ENCODE measurements around the gene PFKFB4. TPM values are rescaled to one million over a fixed set of nuclear protein-coding genes. Genes with fewer than 3 reads are reported as not detected.

The PFKFB4 gene
- polyA plus RNA-seq, 1 of the 3 experiments (the other 2 are of a cell fraction), result 5.7 TPM

DNA sequence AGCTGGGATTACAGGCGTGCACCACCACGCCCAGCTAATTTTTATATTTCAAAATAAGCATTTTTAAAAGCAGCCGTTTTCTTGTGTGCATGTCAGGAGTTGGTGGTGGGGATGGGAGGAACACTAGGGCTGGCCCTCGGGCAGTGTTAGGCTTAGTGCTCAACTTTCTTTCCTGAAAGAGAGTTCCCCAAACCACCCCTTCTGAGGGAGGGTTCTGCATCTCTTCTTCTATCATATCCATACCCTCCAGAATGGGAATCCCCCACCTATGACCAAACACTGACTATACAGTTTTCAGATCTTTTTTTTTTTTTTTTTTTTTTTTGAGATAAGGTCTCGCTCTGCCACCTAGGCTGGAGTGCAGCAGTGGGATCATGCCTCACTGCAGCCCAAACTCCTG is 12.5 kb downstream of the PFKFB4 start:
- Histone ChIP-seq H4K20me1 (ENCODE audit: insufficient read depth) (no peaks in the 10 kb centered on the region), H3K9me3 (no peaks in the 10 kb centered on the region), H3K9ac (no peak overlapping the region), H3K79me2 (ENCODE audit: insufficient read depth) (no peaks in the 10 kb centered on the region), H3K27ac (ENCODE audit: low read depth in 2 of 2, low read length in 1 of 2) (no peak overlapping the region), H3K4me1 (ENCODE audit: control insufficient read depth in 1 of 2, insufficient read depth in 2 of 2, low read depth in 1 of 2, low read length in 1 of 2) (peaks cover 0 to 16% of the 10 kb centered on the region in 2 experiments; a peak in 1 of 4 replicates), H3K27me3 (ENCODE audit: insufficient read depth) (no peaks in the 10 kb centered on the region), H3K4me3 (ENCODE audit: low read depth in 2 of 2, low read length in 1 of 2) (no peak overlapping the region), H2AFZ (ENCODE audit: low read depth) (no peak overlapping the region), H3K36me3 (replicated peaks in 1 of 2; ENCODE audit: control insufficient read depth in 1 of 2, insufficient read depth in 2 of 2, low read length in 1 of 2) (peaks cover 7 to 9% of the 10 kb centered on the region in 2 experiments), H3K4me2 (no peak overlapping the region), H3K9me2 (no peaks in the 10 kb centered on the region), H3F3A (replicated peaks; ENCODE audit: insufficient read depth) (no peaks in the 10 kb centered on the region)
- DNase-seq, result no peak
- POLR2A ChIA-PET, result no interaction called here
- CTCF ChIA-PET, result interaction anchor here (1.2 to 2.4 kb wide), 3 partner anchors 10 to 108 kb away, joined by 3 to 13 read pairs (median 5); no protein-coding TSS in a partner anchor
- 92% methylated on average over 5 of the region's 5 CpGs for WGBS (ENCODE audit: low lambda C conversion rate)
- TF ChIP-seq, protein P1, sequence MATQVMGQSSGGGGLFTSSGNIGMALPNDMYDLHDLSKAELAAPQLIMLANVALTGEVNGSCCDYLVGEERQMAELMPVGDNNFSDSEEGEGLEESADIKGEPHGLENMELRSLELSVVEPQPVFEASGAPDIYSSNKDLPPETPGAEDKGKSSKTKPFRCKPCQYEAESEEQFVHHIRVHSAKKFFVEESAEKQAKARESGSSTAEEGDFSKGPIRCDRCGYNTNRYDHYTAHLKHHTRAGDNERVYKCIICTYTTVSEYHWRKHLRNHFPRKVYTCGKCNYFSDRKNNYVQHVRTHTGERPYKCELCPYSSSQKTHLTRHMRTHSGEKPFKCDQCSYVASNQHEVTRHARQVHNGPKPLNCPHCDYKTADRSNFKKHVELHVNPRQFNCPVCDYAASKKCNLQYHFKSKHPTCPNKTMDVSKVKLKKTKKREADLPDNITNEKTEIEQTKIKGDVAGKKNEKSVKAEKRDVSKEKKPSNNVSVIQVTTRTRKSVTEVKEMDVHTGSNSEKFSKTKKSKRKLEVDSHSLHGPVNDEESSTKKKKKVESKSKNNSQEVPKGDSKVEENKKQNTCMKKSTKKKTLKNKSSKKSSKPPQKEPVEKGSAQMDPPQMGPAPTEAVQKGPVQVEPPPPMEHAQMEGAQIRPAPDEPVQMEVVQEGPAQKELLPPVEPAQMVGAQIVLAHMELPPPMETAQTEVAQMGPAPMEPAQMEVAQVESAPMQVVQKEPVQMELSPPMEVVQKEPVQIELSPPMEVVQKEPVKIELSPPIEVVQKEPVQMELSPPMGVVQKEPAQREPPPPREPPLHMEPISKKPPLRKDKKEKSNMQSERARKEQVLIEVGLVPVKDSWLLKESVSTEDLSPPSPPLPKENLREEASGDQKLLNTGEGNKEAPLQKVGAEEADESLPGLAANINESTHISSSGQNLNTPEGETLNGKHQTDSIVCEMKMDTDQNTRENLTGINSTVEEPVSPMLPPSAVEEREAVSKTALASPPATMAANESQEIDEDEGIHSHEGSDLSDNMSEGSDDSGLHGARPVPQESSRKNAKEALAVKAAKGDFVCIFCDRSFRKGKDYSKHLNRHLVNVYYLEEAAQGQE (IDR thresholded peaks at IDR 0.05; ENCODE audit: low read depth, low read length), result no peak
- TF ChIP-seq GATA2 (CRISPR knock-in tag; IDR thresholded peaks at IDR 0.05), result no peak
- no peak for TF ChIP-seq MXI1 (IDR thresholded peaks at IDR 0.05; ENCODE audit: low read depth, low read length)

DNA sequence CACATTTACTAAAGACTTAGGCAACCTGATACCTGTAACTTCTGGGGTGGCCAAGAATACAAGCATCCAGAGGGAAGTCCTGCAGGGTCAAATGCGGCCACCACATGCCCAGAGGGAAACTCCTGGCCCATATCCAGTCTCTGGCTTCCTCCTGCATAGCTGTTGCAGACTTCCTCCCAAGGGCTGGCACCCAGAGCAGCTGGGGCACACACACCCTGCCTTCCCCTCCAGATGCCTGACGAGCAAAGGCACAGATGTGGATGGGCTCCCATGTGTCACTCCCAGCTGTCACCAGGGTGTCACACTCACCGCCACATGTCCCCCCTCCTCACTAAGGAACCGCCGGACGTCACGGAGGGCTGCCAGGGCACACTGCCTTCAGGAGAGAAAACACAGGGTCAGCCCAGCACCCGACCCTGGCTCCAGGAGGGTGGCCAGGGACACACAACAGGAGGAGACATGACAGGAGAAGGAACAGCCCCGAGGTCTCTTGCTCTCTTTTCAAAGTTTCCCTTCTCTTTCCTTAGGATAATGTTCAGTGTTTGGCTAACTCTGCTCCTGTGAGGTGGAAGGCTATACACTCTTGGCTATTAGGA is 13.2 kb downstream of the PFKFB4 start:
- Histone ChIP-seq H3K4me2 (no peak overlapping the region), H3K4me3 (ENCODE audit: low read depth in 2 of 2, low read length in 1 of 2) (no peak overlapping the region), H2AFZ (ENCODE audit: low read depth) (no peak overlapping the region), H3K9me3 (no peaks in the 10 kb centered on the region), H3K9me2 (no peaks in the 10 kb centered on the region), H3F3A (replicated peaks; ENCODE audit: insufficient read depth) (no peaks in the 10 kb centered on the region), H3K36me3 (replicated peaks in 1 of 2; ENCODE audit: control insufficient read depth in 1 of 2, insufficient read depth in 2 of 2, low read length in 1 of 2) (peaks cover 8 to 9% of the 10 kb centered on the region in 2 experiments), H3K9ac (no peak overlapping the region), H3K79me2 (ENCODE audit: insufficient read depth) (no peaks in the 10 kb centered on the region), H3K4me1 (ENCODE audit: control insufficient read depth in 1 of 2, insufficient read depth in 2 of 2, low read depth in 1 of 2, low read length in 1 of 2) (peaks cover 0 to 12% of the 10 kb centered on the region in 2 experiments; a peak in 1 of 4 replicates), H4K20me1 (ENCODE audit: insufficient read depth) (no peaks in the 10 kb centered on the region), H3K27me3 (ENCODE audit: insufficient read depth) (no peaks in the 10 kb centered on the region), H3K27ac (ENCODE audit: low read depth in 2 of 2, low read length in 1 of 2) (peak overlapping the region in 1 of 2 experiments; percentile 45; a peak in 2 of 4 replicates)
- CTCF ChIA-PET, result interaction anchor here (1.2 to 2.4 kb wide), 2 partner anchors 70 to 107 kb away, joined by 3 to 13 read pairs; no protein-coding TSS in a partner anchor
- TF ChIP-seq POLR2AphosphoS5 (IDR thresholded peaks at IDR 0.05; ENCODE audit: low read depth, low read length), result no peak
- TF ChIP-seq ELF1 (IDR thresholded peaks at IDR 0.05), result no peak
- TF ChIP-seq, protein P2, sequence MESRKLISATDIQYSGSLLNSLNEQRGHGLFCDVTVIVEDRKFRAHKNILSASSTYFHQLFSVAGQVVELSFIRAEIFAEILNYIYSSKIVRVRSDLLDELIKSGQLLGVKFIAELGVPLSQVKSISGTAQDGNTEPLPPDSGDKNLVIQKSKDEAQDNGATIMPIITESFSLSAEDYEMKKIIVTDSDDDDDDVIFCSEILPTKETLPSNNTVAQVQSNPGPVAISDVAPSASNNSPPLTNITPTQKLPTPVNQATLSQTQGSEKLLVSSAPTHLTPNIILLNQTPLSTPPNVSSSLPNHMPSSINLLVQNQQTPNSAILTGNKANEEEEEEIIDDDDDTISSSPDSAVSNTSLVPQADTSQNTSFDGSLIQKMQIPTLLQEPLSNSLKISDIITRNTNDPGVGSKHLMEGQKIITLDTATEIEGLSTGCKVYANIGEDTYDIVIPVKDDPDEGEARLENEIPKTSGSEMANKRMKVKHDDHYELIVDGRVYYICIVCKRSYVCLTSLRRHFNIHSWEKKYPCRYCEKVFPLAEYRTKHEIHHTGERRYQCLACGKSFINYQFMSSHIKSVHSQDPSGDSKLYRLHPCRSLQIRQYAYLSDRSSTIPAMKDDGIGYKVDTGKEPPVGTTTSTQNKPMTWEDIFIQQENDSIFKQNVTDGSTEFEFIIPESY (IDR thresholded peaks at IDR 0.05; ENCODE audit: borderline replicate concordance, low read depth), result no peak
- no peak for TF ChIP-seq SIN3A (IDR thresholded peaks at IDR 0.05; ENCODE audit: borderline replicate concordance, low read depth, low read length)
- TF ChIP-seq RCOR1 (IDR thresholded peaks at IDR 0.05; ENCODE audit: low read length), result peak; percentile 46; the same call in 1 of the 2 replicates
- no peak for TF ChIP-seq JUND (IDR thresholded peaks at IDR 0.05)
- TF ChIP-seq FOXM1 (IDR thresholded peaks at IDR 0.05; ENCODE audit: low read depth), result no peak
- TF ChIP-seq RXRA (IDR thresholded peaks at IDR 0.05; ENCODE audit: borderline replicate concordance, low read depth), result no peak
- TF ChIP-seq NFIC (IDR thresholded peaks at IDR 0.05; ENCODE audit: borderline replicate concordance), result no peak
- TF ChIP-seq MXI1 (IDR thresholded peaks at IDR 0.05; ENCODE audit: low read depth, low read length), result peak; percentile 96
- TF ChIP-seq, protein P3, sequence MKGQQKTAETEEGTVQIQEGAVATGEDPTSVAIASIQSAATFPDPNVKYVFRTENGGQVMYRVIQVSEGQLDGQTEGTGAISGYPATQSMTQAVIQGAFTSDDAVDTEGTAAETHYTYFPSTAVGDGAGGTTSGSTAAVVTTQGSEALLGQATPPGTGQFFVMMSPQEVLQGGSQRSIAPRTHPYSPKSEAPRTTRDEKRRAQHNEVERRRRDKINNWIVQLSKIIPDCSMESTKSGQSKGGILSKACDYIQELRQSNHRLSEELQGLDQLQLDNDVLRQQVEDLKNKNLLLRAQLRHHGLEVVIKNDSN (IDR thresholded peaks at IDR 0.05; ENCODE audit: borderline replicate concordance, low read depth), result no peak
- TF ChIP-seq, protein P4, sequence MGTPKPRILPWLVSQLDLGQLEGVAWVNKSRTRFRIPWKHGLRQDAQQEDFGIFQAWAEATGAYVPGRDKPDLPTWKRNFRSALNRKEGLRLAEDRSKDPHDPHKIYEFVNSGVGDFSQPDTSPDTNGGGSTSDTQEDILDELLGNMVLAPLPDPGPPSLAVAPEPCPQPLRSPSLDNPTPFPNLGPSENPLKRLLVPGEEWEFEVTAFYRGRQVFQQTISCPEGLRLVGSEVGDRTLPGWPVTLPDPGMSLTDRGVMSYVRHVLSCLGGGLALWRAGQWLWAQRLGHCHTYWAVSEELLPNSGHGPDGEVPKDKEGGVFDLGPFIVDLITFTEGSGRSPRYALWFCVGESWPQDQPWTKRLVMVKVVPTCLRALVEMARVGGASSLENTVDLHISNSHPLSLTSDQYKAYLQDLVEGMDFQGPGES (IDR thresholded peaks at IDR 0.05; ENCODE audit: low read depth, low read length), result no peak
- TF ChIP-seq FOSL2 (IDR thresholded peaks at IDR 0.05; ENCODE audit: borderline replicate concordance, low read depth), result no peak
- no peak for TF ChIP-seq MEF2A (IDR thresholded peaks at IDR 0.05; ENCODE audit: borderline replicate concordance, low read depth)
- TF ChIP-seq RFX5 (IDR thresholded peaks at IDR 0.05; ENCODE audit: low read length), result no peak
- no peak for TF ChIP-seq TAF1 (IDR thresholded peaks at IDR 0.05; ENCODE audit: borderline replicate concordance, low read depth, low read length)
- peak in 1 of 2 experiments; percentile 30; a peak in 1 of 4 replicates for TF ChIP-seq EP300 (IDR thresholded peaks at IDR 0.05; ENCODE audit: borderline replicate concordance in 1 of 2, low read depth in 1 of 2, low read length in 1 of 2)
- 42% methylated on average over 3 of the region's 9 CpGs for WGBS (ENCODE audit: low lambda C conversion rate)
- DNase-seq, result peak; percentile 71
- POLR2A ChIA-PET, result interaction anchor here (1.0 kb wide), 1 partner anchor 39 kb away, joined by 3 read pairs; the partner anchor contains the start of gene SHISA5
